ENCODE results near the gene PAQR7. TPM values are rescaled to one million over a fixed set of nuclear protein-coding genes. Genes with fewer than 3 reads are reported as not detected.

PAQR7 gene
- total RNA-seq, 1 donor = 9.8 TPM

DNA sequence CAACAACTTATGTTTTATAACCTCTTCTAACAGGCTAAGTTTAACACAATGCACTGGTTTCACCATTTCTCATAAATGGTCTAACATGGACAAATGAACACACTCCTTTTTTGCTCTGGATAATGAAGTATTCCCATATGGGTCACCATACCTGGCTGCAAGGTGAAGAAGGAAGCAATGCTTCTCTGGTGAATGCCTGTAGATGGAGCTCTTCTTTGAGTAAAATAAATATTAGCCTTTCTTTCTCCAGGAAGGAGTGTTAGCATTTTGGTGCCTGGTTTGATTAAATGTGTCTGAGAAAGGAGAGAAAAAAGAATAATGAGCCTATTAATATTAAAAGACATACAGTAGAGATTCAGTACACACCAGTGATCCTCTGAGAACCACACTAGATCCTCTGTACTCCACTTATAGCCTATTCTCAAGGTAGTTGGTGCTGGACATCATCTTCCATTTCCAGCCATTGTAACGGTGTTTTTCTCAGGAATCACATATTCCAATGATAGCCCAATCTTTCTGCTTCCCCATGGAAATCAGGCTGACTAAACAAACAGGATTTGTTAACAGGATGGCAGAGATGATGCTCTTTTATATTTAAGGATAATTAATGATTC is 38.1 kb downstream of the PAQR7 start:
- H4K20me1 ChIP-seq (ENCODE audit: insufficient read depth, low read length) = peaks cover 2% of the 10 kb centered on the region
- no peak overlapping the region for H3K4me3 ChIP-seq (ENCODE audit: insufficient read depth, low read length)
- H3K4me2 ChIP-seq (ENCODE audit: insufficient read depth, low read length) = no peak overlapping the region
- peaks cover 22% of the 10 kb centered on the region for H3K36me3 ChIP-seq (ENCODE audit: insufficient read depth, low read length)
- H3K4me1 ChIP-seq (ENCODE audit: insufficient read depth, low read length) = no peaks in the 10 kb centered on the region
- DNase-seq (ENCODE audit: insufficient read length, low spot score, missing footprints) = peak; percentile 70
- TF ChIP-seq, protein P1, sequence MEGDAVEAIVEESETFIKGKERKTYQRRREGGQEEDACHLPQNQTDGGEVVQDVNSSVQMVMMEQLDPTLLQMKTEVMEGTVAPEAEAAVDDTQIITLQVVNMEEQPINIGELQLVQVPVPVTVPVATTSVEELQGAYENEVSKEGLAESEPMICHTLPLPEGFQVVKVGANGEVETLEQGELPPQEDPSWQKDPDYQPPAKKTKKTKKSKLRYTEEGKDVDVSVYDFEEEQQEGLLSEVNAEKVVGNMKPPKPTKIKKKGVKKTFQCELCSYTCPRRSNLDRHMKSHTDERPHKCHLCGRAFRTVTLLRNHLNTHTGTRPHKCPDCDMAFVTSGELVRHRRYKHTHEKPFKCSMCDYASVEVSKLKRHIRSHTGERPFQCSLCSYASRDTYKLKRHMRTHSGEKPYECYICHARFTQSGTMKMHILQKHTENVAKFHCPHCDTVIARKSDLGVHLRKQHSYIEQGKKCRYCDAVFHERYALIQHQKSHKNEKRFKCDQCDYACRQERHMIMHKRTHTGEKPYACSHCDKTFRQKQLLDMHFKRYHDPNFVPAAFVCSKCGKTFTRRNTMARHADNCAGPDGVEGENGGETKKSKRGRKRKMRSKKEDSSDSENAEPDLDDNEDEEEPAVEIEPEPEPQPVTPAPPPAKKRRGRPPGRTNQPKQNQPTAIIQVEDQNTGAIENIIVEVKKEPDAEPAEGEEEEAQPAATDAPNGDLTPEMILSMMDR (IDR thresholded peaks at IDR 0.05; ENCODE audit: extremely low read depth, low read depth, low read length) = peak; percentile 43
- no peaks in the 10 kb centered on the region for H3K27me3 ChIP-seq (ENCODE audit: insufficient read depth, low read length)
- H3K9me3 ChIP-seq (ENCODE audit: low read depth, low read length) = no peaks in the 10 kb centered on the region
- H3K79me2 ChIP-seq (ENCODE audit: insufficient read depth, low read length) = no peaks in the 10 kb centered on the region
- H3K27ac ChIP-seq (ENCODE audit: low read depth, low read length) = no peak overlapping the region
- H2AFZ ChIP-seq (ENCODE audit: low read length) = no peak overlapping the region

DNA sequence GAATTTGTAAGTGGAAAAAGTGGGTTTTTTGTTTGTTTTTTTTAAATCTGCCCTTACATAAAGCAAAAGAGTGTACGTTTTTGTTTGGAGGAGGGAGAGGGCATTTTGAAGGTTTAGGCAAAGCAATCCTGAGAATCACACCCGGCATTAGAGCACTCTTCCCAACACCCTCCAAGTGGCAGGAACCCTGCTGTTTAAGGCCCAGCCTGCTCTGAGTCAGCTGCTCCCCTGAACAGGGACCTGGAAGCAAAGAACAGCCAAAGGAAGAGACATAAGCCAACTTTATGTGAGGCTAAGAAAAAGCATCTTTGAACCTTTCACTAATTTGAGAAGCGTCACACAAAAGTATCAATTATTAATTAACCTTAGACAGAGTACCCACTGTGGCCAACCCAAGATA is 38.8 kb downstream of the PAQR7 start:
- TF ChIP-seq, protein P1 (IDR thresholded peaks at IDR 0.05; ENCODE audit: extremely low read depth, low read depth, low read length) = no peak
- Histone ChIP-seq H3K4me1 (ENCODE audit: insufficient read depth, low read length) (no peaks in the 10 kb centered on the region), H3K36me3 (ENCODE audit: insufficient read depth, low read length) (peaks cover 29% of the 10 kb centered on the region), H3K4me3 (ENCODE audit: insufficient read depth, low read length) (no peak overlapping the region), H3K27me3 (ENCODE audit: insufficient read depth, low read length) (no peaks in the 10 kb centered on the region), H3K4me2 (ENCODE audit: insufficient read depth, low read length) (no peak overlapping the region), H2AFZ (ENCODE audit: low read length) (no peak overlapping the region), H4K20me1 (ENCODE audit: insufficient read depth, low read length) (peaks cover 2% of the 10 kb centered on the region), H3K79me2 (ENCODE audit: insufficient read depth, low read length) (no peaks in the 10 kb centered on the region), H3K27ac (ENCODE audit: low read depth, low read length) (no peak overlapping the region), H3K9me3 (ENCODE audit: low read depth, low read length) (no peaks in the 10 kb centered on the region)
- DNase-seq (ENCODE audit: insufficient read length, low spot score, missing footprints) = no peak

DNA sequence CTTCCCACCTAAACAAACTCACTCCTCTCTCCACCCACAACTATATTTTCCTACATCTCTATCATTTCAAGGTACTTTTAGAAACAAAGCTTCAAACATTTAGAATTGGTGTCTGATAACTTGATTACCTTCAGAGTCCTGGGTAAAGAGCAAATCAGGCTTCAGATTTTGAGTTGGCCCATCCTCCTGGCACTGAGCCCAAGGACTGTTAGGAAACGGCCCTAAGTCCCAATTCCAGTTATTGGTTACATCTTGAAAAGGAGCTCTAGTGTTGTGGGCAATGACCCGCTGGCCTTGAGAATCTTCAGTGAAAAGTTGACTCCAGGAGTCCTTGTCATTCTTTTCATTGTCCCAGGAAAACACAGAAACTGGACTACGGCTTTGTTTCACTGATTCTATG is 40.6 kb downstream of the PAQR7 start:
- Histone ChIP-seq H3K4me2 (ENCODE audit: insufficient read depth, low read length) (no peak overlapping the region), H3K36me3 (ENCODE audit: insufficient read depth, low read length) (peaks cover 47% of the 10 kb centered on the region), H3K4me3 (ENCODE audit: insufficient read depth, low read length) (no peak overlapping the region), H3K27me3 (ENCODE audit: insufficient read depth, low read length) (no peaks in the 10 kb centered on the region), H2AFZ (ENCODE audit: low read length) (no peak overlapping the region), H3K27ac (ENCODE audit: low read depth, low read length) (no peak overlapping the region), H4K20me1 (ENCODE audit: insufficient read depth, low read length) (peaks cover 2% of the 10 kb centered on the region), H3K79me2 (ENCODE audit: insufficient read depth, low read length) (no peaks in the 10 kb centered on the region), H3K4me1 (ENCODE audit: insufficient read depth, low read length) (no peaks in the 10 kb centered on the region), H3K9me3 (ENCODE audit: low read depth, low read length) (no peaks in the 10 kb centered on the region)
- TF ChIP-seq, protein P1 (IDR thresholded peaks at IDR 0.05; ENCODE audit: extremely low read depth, low read depth, low read length) = no peak
- no peak for DNase-seq (ENCODE audit: insufficient read length, low spot score, missing footprints)

DNA sequence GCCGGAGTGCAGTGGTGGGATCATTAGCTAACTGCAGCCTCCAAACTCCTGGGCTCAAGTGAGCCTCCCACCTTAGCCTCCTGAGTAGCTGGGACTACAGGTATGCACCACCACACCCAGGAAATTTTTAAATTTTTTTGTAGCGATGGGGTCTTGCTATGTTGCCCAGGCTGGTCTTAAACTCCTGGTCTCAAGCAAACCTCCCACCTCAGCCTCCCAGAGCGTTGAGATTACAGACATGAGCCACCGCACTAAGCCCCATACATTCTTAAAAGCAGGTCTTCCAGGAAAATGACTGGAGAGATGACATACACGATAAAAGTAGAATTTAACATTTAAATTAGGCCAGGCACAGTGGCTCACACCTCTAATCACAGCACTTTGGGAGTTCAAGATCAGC is 42.4 kb downstream of the PAQR7 start:
- Histone ChIP-seq H3K4me2 (ENCODE audit: insufficient read depth, low read length) (no peak overlapping the region), H2AFZ (ENCODE audit: low read length) (no peak overlapping the region), H3K9me3 (ENCODE audit: low read depth, low read length) (no peaks in the 10 kb centered on the region), H3K27me3 (ENCODE audit: insufficient read depth, low read length) (no peaks in the 10 kb centered on the region), H3K4me1 (ENCODE audit: insufficient read depth, low read length) (no peaks in the 10 kb centered on the region), H3K79me2 (ENCODE audit: insufficient read depth, low read length) (no peaks in the 10 kb centered on the region), H3K27ac (ENCODE audit: low read depth, low read length) (no peak overlapping the region), H3K4me3 (ENCODE audit: insufficient read depth, low read length) (no peak overlapping the region), H3K36me3 (ENCODE audit: insufficient read depth, low read length) (peaks cover 60% of the 10 kb centered on the region), H4K20me1 (ENCODE audit: insufficient read depth, low read length) (peaks cover 2% of the 10 kb centered on the region)
- TF ChIP-seq, protein P1 (IDR thresholded peaks at IDR 0.05; ENCODE audit: extremely low read depth, low read depth, low read length) = no peak
- no peak for DNase-seq (ENCODE audit: insufficient read length, low spot score, missing footprints)
